LNCAP (cell line): ENCODE measurements around the gene SH3RF2.

Experiments used
- CTCF ChIP-seq: fragments of 450-650 bp; IDR thresholded peaks from 2 replicates; pipeline ENCODE4 v1.5.1; 2017; ENCODE audit warnings: mild to moderate bottlenecking

Gene SH3RF2

GRCh38 chr5:145923405-145923804 lies 13.0 kb upstream of the SH3RF2 start:
- TF ChIP-seq CTCF: no peak

GRCh38 chr5:145924849-145925248 lies 11.5 kb upstream of the SH3RF2 start:
- TF ChIP-seq CTCF: no peak

GRCh38 chr5:145925353-145925752 lies 11.0 kb upstream of the SH3RF2 start:
- no peak for TF ChIP-seq CTCF

- no peak for TF ChIP-seq CTCF
These were observed 10.6 kb upstream of the SH3RF2 start for GRCh38 chr5:145925803-145926202.

- TF ChIP-seq CTCF: no peak
These were observed 4.7 kb upstream of the SH3RF2 start for GRCh38 chr5:145931718-145932117.

- TF ChIP-seq CTCF: no peak
These were observed 2.1 kb upstream of the SH3RF2 start for GRCh38 chr5:145934276-145934675.

- TF ChIP-seq CTCF: no peak
These were observed 1.3 kb downstream of the SH3RF2 start for GRCh38 chr5:145937432-145938250.
